ENCODE measurements around the gene TRIP11.

Gene TRIP11

DNA sequence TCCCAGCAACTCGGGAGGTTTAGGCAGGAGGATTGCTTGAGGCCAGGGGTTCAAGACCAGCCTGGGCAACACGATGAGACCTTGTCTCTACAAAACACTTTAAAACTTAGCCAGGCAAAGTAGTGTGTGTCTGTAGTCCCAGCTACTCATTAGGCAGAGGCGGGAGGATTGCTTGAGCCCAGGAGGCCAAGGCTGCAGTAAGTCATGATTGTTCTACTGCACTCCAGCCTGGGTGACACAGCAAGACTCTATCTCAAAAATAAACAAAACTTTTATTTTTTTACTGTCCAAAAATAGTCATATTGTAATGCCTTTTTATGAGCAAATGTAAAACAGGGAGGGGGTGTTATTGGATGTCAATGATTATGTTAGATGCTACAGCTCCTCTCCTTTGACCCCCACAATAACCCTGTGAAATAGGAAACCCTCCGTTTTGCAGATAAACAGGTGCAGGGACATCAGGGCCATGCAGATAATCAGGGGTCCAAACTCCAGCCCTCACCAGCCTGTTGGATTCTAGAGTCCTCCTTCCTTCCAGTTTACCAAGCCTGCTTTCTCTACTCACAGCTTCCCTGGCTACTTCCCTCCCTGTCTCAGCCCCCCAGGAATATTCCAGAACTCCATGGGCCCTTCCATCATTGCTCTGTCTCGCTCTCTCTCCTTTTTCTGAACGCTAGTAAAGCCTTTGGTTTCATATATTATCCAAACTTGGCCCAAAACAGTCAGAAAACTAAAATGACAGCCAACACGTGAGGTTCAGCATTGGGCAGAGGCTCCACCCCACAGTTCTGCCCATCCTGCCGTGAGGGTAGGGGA lies 86.5 kb downstream of the TRIP11 start:
- no peak for DNase-seq

DNA sequence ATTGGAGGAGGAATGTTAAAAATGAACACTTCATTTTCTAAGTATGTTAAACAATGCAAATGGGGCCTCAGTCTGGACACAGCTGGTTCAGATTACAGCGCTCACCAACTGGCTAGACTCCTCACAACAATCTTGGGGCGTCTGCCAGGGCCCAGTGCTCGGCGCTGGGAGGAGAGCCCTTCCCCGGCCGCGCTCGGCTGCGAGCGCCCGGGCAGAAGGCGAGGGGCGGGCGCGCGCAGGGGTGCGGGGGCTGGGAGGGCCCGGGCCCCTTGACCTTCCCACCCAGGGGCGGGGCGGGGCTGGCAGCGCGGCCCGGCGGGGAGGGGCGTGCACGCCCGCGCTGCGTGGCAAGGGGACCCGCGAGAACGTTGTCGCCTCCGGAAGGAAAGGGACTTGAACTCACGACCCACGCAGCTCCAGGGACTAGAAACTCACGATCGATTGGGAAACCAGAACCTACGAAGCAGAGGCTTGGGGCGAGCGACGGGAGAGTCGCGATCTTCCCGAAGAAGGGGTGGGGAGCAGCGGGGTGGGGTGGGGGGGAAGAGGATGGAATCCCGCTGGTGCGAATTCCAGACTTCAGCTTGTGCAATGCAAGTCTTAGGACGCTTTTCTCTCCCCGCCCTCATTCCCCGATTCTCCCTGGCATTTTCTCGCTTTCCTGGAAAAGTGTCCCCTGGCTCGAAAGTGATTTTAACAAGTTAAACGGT lies 92.2 kb downstream of the TRIP11 start, which contains the start of gene FBLN5:
Gene FBLN5, minus strand, starts transcription at position 220 of the 710 bp plus-strand sequence. CDS start 465 bp downstream, outside the sequence.
- DNase-seq, result no peak

DNA sequence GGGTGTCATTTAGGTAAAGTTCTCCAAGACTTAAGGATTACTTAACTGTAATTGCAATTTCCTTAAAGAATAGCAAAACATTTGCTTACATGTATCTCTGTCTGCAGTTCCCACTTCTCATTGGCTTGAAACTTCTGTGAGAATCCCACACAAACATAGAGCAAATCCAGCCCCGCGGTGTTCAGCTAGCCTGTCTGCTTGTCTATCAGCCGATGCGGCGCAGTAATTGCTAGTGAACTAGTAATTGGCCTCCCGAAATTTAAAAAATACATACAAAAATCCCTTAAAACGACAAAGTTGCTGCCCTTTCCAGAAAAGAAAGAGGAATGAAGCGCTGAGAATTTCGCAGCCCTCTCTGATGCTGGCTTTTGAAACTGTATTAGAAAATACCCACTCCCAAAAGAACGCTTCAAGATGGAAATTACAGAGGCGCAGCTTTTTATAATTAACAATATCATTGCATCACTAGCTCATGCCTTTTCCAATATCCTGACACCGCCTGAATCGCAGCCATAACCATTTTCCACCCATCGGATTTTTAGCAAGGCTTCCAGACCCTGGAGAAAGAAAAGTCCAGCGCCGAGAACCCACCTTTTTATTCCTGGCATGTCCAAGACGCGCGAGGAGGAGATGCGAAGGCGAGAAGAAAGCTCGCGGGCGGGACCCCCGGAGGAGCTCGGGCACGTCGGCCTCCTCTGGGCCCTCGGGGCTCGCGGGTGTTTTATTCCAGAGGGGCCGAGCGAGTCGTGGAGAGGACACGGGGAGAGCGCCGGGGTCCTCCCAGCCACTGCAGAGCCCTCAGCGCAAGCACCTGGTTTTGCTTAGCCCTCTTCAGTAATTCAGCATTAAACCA lies 93.0 kb downstream of the TRIP11 start:
- no peak for DNase-seq

DNA sequence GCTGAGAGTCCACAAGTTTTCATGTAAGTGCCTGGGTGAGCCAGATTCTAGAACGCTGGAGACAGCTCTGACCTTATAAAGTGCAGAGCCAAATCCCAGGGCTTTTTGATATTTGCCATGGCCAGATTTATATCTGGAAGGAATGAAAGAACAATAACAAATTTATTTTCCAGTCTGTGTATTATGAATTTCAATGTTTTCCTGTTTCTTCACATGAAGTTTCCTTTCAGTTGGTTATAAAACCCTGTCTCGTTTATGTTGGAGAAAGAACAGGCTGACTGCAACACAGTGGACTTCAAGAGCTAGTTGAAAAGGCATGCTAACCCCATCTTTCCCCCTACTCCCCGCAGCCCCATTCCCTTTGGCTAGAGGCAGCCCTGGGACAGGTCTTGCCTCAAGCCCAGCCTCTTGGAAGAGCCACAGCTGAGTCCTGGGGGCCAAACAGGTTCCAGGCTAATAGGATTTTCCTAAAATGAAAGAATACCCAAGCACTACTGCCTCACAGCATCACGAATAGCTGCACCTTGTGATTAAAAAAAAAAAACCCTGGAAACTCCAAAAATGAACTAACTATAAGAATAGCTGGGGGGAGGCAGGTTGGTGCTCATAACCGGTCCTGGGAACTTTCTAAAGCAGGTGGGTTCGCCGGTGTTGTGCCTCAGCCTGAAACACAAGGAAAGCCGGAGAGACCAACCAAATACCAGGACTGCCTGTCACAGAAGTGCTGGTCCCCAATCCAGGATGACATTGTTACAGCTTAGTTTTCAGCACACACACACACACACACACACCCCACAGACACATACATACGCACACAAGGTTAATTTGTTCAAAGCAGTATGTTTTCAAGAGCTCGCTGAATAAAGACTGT lies 93.9 kb downstream of the TRIP11 start:
- DNase-seq, result no peak

DNA sequence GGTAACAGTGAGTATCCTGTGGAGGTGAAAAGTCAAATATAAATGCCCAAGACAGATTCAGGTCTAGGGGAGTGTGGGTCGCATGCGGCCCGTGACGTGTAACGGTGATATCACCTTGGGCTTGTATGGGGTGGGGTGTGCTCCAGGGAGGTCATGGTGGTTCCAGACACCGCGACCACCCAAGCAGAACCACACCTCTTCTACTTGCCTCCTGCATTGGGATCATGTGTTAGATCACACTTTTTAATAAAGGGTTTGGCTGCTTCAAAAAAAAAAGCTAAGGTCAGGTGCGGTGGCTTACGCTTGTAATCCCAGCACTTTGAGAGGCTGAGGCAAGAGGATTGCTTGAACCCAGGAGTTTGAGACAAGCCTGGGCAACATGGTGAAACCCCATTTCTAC lies 96.9 kb downstream of the TRIP11 start:
- no peak for DNase-seq

DNA sequence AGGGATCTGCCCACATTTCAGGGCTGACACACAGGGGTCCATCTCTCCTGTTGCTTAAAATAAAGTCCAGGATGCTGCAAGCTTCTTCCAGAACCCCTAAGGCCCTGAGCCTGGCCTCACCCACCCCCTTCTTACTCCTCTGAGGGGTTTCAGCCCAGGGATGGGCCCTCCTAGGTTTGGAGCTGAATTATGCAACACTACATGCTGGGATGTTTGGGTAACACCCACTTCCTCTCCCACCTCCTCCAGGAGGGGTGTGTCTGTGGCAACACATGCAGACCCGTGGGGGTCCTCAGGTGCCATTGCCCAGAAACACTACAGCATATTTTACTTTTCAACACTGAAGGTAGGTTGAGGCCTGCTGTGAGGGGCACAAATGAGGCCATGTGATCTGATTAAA lies 97.7 kb downstream of the TRIP11 start:
- DNase-seq, result no peak

DNA sequence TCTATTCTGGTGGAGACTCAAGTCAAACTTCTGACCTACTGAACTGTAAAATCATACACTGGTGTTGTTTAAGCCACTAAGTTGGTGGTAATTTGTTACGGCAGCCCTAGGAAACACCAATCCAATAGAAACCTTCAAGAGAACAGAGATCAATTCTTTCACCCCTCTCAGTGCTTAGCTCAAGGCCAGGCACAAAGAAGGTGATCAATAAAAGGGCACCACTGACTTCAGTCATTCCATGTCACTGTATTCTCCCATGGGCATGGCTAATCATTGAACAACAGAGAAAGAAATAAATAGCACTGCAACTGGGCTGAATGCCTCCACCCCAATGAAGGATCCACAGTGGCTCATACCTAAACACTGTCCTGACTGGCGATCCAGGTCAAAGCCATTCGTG lies 99.7 kb downstream of the TRIP11 start:
- no peak for DNase-seq

DNA sequence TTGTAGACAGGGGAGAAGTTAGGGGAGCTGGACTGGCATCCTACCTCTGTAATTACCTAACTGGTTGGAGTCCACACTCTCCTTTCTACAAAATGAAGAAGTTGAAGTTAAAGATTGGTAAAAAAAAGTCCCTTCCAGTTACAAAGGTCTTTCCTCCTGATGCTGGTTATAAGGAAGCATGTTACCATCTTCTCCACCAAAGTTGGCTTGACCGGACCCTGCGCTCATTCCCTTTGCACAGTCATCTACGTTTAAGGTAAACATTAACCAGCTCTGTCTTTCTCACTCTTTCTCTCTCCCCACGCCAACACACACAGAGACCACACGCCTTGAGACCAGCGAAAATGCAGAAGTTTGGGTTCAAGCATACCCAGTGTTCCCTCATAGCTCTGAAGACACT lies 104.3 kb downstream of the TRIP11 start:
- no peak for DNase-seq

DNA sequence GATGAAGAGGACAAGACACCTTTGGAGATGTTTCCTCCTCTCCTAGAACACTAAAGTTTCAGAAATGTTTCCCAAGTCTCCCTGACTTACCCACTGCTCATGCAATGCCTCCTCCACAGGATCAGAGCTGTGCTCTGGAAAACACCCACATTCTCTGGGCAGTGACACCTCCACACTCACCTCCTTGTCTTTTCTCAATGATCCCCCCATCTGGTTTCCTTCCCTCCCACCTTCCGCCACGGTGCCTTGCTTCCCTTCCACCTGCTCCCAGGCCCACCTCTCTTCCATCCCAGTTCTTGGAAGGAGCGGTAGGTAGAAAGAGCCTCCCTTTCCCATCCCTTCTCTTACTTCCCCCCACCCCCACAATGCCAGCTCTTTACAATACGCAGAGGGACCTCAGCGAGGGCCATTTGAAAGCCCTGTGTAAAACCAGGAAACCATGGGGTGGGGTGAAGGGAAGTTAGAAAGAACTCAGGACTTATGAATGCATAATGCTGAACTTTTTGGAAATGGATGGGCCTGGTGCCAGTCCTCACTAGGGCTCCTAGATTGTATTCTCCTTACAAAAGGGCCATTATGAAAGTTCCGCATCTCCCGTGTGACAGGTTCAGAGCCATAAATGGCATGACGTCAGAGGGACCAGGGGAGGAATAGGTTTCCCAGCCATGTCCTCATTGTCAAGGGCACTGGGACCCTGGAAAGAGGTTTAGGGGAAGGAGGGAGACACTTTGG lies 105.1 kb downstream of the TRIP11 start:
- DNase-seq, result no peak

DNA sequence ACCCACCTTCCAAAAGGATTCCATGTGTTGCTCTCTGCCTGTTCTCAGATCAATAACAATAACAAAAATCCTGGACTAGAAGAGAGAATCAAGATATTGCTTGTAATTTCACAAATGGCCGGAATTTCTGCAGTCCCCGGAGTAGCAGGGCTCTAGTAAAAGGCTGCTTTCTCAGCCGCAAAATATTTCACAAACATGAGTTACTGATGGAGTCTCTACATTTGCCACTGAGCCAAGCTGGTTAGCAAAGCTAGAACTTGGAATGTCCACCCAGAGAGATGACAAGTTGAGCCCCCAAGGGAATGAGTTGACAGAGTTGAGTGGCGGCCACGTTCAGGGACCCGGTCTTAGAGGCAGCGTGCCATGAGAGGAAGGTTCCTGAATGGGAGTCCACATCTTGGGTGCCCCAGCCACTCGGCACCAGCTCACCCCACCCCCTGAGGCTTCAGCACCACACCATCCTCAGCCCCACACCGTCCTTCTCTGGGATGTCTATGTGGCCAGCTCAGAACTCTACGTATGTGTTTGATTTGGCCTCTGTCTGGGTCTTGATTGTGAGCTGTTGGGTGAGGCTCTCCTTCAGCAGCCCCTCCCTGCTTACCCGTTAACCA lies 108.3 kb downstream of the TRIP11 start:
- no peak for DNase-seq

DNA sequence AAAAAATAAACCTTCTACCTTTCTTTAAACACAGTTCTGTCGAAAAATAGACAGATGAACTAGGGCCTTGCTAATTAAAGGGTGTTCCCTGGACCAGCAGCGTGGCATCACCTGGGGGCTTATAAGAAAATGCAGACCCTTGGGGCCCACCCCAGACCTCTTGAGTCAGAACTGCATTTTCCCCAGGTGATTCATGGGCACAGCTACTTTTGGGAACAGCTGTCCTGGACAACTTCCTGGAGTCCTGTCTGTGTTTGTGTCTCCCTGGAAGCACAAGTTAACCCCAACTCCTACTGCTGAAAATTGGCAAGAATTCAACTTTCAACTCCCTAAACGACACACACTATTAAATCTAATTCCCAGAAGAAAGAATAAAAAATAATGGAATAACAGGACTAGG lies 110.2 kb downstream of the TRIP11 start:
- DNase-seq, result no peak

DNA sequence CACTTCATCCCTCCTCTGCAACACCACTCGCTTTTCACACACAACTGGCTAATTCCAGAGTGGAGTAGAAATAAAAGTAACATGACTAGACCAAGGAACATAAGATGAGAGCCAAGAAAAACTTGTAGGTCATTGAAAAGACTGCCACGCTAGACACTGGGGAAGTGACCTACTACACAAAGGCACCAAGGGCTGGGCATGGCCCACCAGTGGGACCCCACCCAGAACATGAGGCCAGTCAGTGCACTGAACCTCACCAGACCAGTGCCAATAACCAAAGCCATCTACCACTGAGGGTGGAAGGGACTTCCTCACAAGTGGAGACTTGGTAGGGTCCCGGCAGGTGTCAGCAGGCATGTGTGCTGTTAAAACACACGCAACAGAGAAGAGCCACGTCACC lies 112.1 kb downstream of the TRIP11 start:
- DNase-seq, result no peak

DNA sequence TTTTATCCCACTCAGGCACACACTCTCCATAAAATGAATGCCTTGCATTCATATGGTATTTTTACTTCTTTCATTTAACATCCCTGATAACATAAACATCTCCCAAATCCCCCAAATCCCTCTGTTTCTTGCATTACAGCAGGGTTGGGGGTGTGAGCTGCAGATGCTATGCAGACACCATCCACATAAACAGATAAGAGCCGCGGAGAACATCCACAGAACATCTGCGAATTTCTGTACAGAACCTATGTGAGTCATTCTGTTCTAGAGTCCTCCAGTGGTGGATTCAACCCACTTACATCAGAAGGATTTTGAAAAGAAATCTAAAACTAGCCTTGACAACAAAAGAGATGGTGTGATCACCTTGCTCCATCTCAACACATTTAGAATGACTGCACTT lies 112.7 kb downstream of the TRIP11 start:
- DNase-seq, result no peak

DNA sequence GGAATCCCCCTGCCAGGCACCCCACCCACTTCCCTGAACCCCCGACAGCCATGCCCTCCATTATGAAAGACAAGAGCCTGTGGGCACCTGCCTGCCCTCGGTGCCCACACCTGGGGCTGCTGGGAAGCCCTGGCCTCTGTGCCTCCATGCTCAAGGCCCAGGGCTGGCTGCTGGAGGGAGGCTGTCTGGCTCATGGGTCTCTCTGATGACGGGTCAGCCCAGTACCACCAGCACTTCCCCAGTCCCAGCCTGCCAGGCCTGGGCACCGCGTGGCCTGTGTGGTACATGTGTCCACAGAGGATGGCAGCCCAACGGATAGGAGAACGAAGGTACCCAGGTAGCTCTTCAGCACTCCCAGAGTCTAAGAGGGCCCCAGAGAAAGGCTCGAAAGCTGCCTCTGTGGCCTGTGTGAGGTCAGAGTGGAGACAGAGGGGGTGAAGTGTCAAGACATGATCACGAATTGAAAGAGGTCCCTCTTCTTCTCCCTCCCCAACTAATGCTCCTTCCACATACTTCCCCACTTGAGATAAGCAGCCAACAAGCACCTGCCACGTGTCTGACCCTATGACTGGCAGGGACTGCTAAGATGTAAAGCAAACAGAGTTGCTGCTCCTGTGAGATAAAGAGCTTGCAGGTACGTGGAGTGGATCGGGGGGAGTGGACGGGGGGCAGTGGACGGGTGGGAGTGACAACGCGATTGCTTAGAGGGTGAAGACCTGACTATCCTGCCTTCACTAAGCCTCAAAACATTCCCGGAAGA lies 113.5 kb downstream of the TRIP11 start:
- no peak for DNase-seq

DNA sequence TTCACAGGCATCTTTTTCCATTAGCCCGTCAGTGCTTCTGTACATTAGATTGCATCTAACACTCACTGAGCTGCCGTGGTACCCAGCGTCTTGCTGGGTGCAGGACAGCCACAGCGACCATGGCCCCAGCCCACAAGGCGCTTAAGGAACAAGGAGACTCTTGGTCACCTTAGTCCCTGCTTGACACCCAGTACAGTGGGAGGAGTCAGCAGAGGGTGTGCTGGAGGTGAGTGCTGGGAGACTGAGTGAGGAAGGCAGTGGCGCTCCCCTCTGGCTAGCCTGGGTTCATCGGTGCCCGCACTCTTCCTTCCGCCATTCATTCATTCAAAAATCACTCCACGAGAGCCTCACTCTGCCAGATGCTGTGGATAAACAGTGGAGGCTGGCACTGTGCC lies 114.1 kb downstream of the TRIP11 start:
- no peak for DNase-seq

DNA sequence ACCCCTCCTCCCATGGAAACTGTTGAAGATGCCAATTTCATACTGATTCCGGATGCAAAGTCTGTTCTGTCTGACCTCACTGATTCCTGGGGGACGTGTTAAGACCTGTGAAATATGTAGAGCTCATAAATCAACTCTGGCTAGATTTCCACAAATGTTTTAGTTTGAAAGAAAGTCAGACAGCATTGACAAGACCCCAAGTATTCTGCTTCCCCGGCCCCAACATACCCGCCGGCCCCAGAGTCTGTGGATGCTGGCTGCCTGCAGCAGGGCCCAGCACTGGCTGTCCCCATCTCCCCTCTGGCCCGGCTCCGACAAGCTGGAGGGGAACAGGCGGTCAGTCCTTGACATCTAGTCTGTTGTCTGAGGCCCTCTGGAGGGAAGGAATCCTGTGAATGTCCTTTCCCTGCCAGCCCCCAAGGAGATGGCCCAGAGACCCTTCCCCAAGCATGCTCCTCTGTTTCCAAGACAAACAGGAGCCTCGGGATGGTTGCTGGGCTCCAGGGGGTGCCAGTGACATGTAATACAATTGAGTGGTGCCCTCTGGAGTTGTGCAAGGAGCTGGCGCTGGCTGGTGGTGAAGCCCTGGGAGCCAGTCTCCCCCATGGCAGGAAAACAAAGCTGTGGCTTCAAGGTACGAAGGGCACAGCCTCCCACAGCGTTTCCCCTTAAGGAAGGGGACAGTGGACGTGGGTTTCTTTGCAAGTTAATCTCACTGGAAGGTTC lies 114.7 kb downstream of the TRIP11 start:
- no peak for DNase-seq

DNA sequence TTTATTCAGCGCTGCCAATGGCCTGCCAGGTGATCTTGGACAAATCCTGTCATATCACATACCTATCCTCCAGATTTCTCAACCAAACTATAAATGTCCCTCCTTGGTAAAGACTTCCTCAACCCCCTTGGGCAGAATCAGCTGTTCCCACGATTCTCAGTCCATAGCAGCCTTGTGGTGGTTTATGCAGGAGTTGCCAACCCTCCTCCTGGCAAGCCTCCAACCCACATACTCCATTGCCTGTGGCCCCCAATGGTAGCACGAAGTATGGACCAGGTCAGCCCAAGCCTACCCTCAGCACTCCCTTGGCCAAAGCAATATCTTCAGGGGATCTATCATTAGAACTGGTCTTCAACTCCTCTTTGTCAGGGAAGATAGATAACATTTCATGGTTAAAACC lies 119.3 kb downstream of the TRIP11 start:
- no peak for DNase-seq

DNA sequence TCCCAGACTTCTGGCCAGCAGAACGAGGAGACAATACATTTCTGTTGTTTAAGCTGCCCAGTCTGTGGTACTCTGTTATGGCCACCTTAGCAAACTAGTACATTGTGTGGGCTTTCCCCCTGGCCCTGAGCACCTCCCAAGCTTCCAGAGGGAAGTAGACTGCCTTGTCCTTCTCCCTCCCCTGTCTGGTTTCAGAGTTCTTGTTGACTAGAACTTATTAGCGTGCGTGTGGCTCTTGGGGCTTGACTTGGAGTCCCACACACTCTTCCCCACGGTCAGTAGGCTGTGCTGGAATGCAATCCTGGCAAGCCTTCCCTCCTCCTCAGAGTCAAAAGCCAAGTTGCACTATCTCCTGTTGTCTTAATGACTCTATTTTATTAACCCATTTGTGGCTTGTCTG lies 120.0 kb downstream of the TRIP11 start:
- DNase-seq, result no peak

DNA sequence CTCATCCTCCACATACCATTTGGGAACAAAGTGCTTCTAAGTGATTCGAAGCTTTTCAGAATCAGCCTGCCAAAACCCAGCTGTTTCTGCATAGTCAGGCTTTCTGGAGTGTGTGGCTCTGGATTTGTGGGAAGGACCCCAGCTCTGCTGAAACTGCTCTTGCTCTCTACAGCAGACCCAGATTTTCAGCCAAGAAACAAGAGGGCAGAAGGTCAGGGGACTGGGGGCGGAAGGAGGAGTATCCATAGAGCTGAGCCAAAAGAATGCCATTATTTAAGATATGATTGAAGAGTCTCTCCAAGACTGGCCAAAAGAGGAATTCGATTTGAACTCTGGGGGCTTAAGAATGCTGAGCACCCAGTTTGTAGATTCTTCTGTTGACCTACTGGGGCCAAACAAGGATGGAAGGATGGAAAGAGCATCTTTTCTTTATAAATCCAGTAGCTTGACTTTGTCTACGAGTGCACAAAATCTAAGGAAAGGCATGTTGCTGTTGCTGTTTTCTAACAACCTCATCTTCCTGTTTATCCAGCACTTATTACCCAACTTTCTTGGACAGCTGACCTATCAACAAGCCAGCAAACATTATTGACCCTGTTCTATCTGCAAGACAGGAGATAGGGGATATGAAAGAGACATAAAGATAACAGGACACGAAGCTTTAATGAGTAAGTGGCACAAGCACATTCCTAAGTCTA lies 121.5 kb downstream of the TRIP11 start:
- no peak for DNase-seq

Measured in NCI-H187 (cell line).